ENCODE data around the gene SCNN1B.

SCNN1B gene

GRCh38 chr16:23424292-23424958 lies 122.3 kb downstream of the SCNN1B start:
- TF ChIP-seq CTCF (IDR thresholded peaks at IDR 0.05; ENCODE audit: insufficient read depth, low read depth, low read length, missing control alignments), result no peak
- H3K4me3 ChIP-seq (ENCODE audit: low read length), result no peak overlapping the region
- DNase-seq (ENCODE audit: low read depth), result peak; percentile 92

GRCh38 chr16:23428351-23428750 lies 126.2 kb downstream of the SCNN1B start:
- no peak for TF ChIP-seq CTCF (IDR thresholded peaks at IDR 0.05; ENCODE audit: insufficient read depth, low read depth, low read length, missing control alignments)
- peak; percentile 61 for DNase-seq (ENCODE audit: low read depth)
- no peak overlapping the region for H3K4me3 ChIP-seq (ENCODE audit: low read length)

All from epithelial cell of esophagus (primary cell).